ENCODE measurements around the gene PXK. TPM values are rescaled to one million over a fixed set of nuclear protein-coding genes. Genes with fewer than 3 reads are reported as not detected.
"Not testable (repeated sequence)": the region's sequence is repeated elsewhere in the genome, so short reads cannot be mapped to it uniquely, and the experiment has no call there.

PXK gene
- total RNA-seq, 1 experiment from 2014 or later: 353 TPM

DNA sequence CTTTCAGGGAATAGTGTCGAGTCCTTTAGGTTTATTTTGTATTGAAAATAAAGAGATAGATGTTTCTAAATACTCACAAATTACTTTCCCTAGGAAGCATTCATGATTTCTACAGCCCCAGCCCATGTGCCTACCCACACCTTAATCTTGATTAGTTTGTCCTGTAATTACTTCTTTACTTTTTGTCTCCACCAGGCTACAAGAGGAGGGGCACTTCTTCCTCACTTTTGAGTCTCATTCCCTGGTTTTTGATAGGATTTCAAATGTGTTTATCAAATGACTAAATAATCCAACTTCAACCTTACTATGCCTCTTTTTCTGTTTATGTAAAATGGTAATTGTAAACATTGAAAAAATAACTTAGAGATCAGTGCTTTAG is 1.8 kb downstream of the PXK start:
- no peaks in the 10 kb centered on the region for H3K9me2 ChIP-seq (replicated peaks; ENCODE audit: insufficient read depth, low read length)
- no peak overlapping the region for H2AFZ ChIP-seq (ENCODE audit: low read length)
- H3K27me3 ChIP-seq (ENCODE audit: low read length): no peaks in the 10 kb centered on the region
- no peaks in the 10 kb centered on the region for H4K20me1 ChIP-seq (ENCODE audit: insufficient read depth, low read depth, low read length)
- peak overlapping the region; percentile 86 for H3K4me3 ChIP-seq (ENCODE audit: low read length)
- peak overlapping the region; percentile 93 for H3K4me2 ChIP-seq (ENCODE audit: low read depth, low read length, poor library complexity, severe bottlenecking)
- peak overlapping the region; percentile 100 for H3K27ac ChIP-seq (ENCODE audit: low read length)
- peaks cover 77% of the 10 kb centered on the region for H3K4me1 ChIP-seq (ENCODE audit: low read length)
- peaks cover 40% of the 10 kb centered on the region for H3K36me3 ChIP-seq (ENCODE audit: insufficient read depth, low read length)
- peak overlapping the region; percentile 97 for H3K9ac ChIP-seq (ENCODE audit: low read length)
- DNase-seq: peak; percentile 52
- H3K9me3 ChIP-seq (ENCODE audit: low read length): no peaks in the 10 kb centered on the region
- H3K79me2 ChIP-seq (ENCODE audit: low read length): peaks cover 77% of the 10 kb centered on the region

DNA sequence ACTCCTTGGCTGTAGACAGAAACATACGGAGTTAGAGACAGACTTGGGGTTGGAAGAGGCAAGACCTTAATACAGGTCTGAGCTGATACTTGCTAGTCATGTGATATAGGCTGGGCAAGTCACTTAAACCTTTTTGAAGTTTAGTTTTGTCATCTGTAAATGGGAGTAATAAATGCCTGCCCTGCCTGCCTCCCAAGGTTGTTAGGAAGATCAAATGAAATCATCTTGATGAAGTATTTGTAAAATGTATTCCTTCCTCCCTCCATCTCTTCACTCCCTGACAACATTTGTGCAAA is 2.9 kb downstream of the PXK start:
- peak overlapping the region; percentile 97 for H3K9ac ChIP-seq (ENCODE audit: low read length)
- H3K79me2 ChIP-seq (ENCODE audit: low read length): peaks cover 88% of the 10 kb centered on the region
- no peaks in the 10 kb centered on the region for H3K9me3 ChIP-seq (ENCODE audit: low read length)
- peak overlapping the region; percentile 100 for H3K27ac ChIP-seq (ENCODE audit: low read length)
- peak overlapping the region; percentile 93 for H3K4me2 ChIP-seq (ENCODE audit: low read depth, low read length, poor library complexity, severe bottlenecking)
- peak overlapping the region; percentile 86 for H3K4me3 ChIP-seq (ENCODE audit: low read length)
- DNase-seq: no peak
- H3K9me2 ChIP-seq (replicated peaks; ENCODE audit: insufficient read depth, low read length): no peaks in the 10 kb centered on the region
- H3K36me3 ChIP-seq (ENCODE audit: insufficient read depth, low read length): peaks cover 46% of the 10 kb centered on the region
- peaks cover 80% of the 10 kb centered on the region for H3K4me1 ChIP-seq (ENCODE audit: low read length)
- H4K20me1 ChIP-seq (ENCODE audit: insufficient read depth, low read depth, low read length): no peaks in the 10 kb centered on the region
- no peaks in the 10 kb centered on the region for H3K27me3 ChIP-seq (ENCODE audit: low read length)
- H2AFZ ChIP-seq (ENCODE audit: low read length): no peak overlapping the region

DNA sequence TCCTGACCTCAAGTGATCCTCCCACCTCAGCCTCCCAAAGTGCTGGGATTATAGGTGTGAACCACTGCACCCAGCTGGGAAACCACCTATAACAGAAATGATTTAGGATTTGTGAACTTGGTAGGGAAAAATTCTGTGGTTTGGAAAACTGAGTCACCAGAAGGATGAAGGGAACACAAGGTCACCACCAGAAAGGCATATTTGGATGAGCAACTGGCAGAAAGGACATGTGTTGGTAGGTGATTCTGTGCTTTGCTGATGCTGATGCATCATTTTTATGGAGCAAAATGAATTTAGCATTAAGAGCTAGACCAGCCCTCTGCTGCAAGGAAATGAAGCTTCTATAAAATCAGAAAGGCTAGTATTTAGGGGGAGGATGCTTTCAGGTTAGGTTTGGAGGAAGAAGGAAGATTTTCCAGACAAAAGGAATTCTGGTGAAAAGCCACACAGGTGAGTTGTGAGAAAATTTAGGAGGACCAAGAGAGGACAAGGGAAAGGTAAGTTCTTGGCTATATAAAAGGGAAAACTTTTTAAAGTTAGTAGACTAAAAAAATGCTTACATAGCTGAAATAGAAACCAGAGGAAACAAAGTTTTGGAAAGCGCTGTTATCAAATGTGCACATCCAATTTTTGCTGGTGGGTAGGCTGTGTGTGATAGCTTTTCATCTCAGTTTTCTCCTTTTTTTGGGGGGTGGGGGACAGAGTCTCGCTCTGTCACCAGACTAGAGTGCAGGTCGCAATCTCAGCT is 3.6 kb downstream of the PXK start:
- H3K36me3 ChIP-seq (ENCODE audit: insufficient read depth, low read length): peaks cover 51% of the 10 kb centered on the region
- peak overlapping the region; percentile 100 for H3K27ac ChIP-seq (ENCODE audit: low read length)
- no peaks in the 10 kb centered on the region for H4K20me1 ChIP-seq (ENCODE audit: insufficient read depth, low read depth, low read length)
- DNase-seq: no peak
- peak overlapping the region; percentile 42 for H3K9ac ChIP-seq (ENCODE audit: low read length)
- no peaks in the 10 kb centered on the region for H3K27me3 ChIP-seq (ENCODE audit: low read length)
- H3K79me2 ChIP-seq (ENCODE audit: low read length): peaks cover 95% of the 10 kb centered on the region
- no peaks in the 10 kb centered on the region for H3K9me3 ChIP-seq (ENCODE audit: low read length)
- H3K9me2 ChIP-seq (replicated peaks; ENCODE audit: insufficient read depth, low read length): no peaks in the 10 kb centered on the region
- H3K4me3 ChIP-seq (ENCODE audit: low read length): no peak overlapping the region
- peaks cover 80% of the 10 kb centered on the region for H3K4me1 ChIP-seq (ENCODE audit: low read length)
- no peak overlapping the region for H2AFZ ChIP-seq (ENCODE audit: low read length)
- H3K4me2 ChIP-seq (ENCODE audit: low read depth, low read length, poor library complexity, severe bottlenecking): peak overlapping the region; percentile 3

DNA sequence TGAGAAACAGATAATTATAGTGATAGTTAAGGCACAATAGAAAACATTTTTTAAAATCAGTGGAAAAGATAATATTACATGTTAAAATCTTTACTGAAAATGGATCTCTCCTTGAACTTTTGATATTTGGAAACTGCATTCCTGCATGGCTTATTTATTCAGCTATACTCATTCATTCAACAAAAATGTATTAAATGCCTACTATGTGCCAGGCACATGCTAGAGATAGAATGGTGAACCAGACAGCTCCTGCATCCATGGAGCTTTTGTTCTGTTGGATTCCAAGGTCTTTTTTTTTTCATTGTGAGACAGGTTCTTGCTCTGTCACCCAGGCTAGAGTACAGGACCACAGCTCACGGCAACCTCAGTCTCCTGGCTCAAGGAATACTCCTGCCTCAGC is 4.5 kb downstream of the PXK start:
- H3K4me2 ChIP-seq (ENCODE audit: low read depth, low read length, poor library complexity, severe bottlenecking): peak overlapping the region; percentile 61
- no peak overlapping the region for H3K9ac ChIP-seq (ENCODE audit: low read length)
- H3K9me3 ChIP-seq (ENCODE audit: low read length): no peaks in the 10 kb centered on the region
- H2AFZ ChIP-seq (ENCODE audit: low read length): no peak overlapping the region
- H3K79me2 ChIP-seq (ENCODE audit: low read length): peaks cover 97% of the 10 kb centered on the region
- H3K9me2 ChIP-seq (replicated peaks; ENCODE audit: insufficient read depth, low read length): no peaks in the 10 kb centered on the region
- H3K4me3 ChIP-seq (ENCODE audit: low read length): no peak overlapping the region
- H4K20me1 ChIP-seq (ENCODE audit: insufficient read depth, low read depth, low read length): no peaks in the 10 kb centered on the region
- no peak for DNase-seq
- H3K4me1 ChIP-seq (ENCODE audit: low read length): peaks cover 80% of the 10 kb centered on the region
- peaks cover 55% of the 10 kb centered on the region for H3K36me3 ChIP-seq (ENCODE audit: insufficient read depth, low read length)
- H3K27ac ChIP-seq (ENCODE audit: low read length): peak overlapping the region; percentile 100
- no peaks in the 10 kb centered on the region for H3K27me3 ChIP-seq (ENCODE audit: low read length)

DNA sequence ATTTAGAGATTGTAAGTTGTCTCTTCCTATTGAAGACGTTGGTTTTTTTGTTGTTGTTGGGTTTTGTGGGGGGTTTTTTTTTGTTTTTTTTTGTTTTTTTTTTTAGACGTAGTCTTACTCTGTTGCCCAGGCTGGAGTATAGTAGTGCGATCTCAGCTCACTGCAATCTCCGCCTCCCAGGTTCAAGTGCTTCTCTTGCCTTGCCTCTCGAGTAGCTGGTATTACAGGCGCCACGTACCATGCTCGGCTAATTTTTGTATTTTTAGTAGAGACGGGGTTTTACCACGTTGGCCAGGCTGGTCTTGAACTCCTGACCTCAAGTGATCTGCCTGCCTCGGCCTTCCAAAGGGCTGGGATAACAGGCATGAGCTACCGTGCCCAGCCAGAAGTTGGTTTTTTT is 6.5 kb downstream of the PXK start:
- not testable (repeated sequence) for DNase-seq; H3K4me3 ChIP-seq (ENCODE audit: low read length)

DNA sequence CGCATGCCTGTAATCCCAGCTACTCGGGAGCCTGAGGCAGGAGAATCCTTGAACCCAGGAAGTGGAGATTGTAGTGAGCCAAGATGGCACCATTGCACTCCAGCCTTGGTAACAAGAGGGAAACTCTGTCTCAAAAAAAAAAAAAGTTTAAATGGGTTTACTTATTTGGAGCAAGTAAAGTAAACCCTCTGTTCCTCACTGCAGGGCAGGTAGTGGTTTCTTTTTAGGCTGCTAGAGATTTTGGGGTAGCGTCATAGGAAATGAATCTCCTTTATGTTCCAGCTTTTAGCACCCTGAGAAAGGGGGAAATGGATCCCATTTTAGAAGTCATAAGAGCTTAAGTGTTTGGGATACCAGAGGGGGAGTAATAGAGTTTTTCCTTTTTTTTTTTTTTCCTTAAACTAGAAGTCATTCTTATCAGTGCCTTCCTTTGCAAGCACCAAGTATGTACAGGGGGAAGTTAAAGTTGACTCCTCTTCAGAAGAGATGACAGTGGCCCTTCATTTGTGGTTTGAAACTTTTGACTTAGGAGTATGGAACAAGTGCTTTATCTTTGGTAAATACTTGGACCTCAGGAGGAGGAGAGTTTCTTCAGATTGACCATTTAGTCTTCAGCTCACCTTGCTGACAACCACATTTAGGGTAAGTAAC is 8.0 kb downstream of the PXK start:
- Histone ChIP-seq H3K9ac (ENCODE audit: low read length) (peak overlapping the region; percentile 16; the same call in 1 of the 2 replicates), H3K27me3 (ENCODE audit: low read length) (no peaks in the 10 kb centered on the region), H3K9me2 (replicated peaks; ENCODE audit: insufficient read depth, low read length) (no peaks in the 10 kb centered on the region), H2AFZ (ENCODE audit: low read length) (no peak overlapping the region), H4K20me1 (ENCODE audit: insufficient read depth, low read depth, low read length) (no peaks in the 10 kb centered on the region; the same call in 1 of the 2 replicates), H3K4me2 (ENCODE audit: low read depth, low read length, poor library complexity, severe bottlenecking) (peak overlapping the region; percentile 7), H3K79me2 (ENCODE audit: low read length) (peaks cover 97% of the 10 kb centered on the region), H3K27ac (ENCODE audit: low read length) (peak overlapping the region; percentile 100), H3K4me3 (ENCODE audit: low read length) (no peak overlapping the region), H3K4me1 (ENCODE audit: low read length) (peaks cover 95% of the 10 kb centered on the region), H3K36me3 (ENCODE audit: insufficient read depth, low read length) (peaks cover 67% of the 10 kb centered on the region), H3K9me3 (ENCODE audit: low read length) (no peaks in the 10 kb centered on the region)
- DNase-seq: no peak

More for the DNA sequence above, 6.5 kb downstream of the PXK start:
- H3K27me3 ChIP-seq (ENCODE audit: low read length); H4K20me1 ChIP-seq (ENCODE audit: insufficient read depth, low read depth, low read length); H3K9me2 ChIP-seq (replicated peaks; ENCODE audit: insufficient read depth, low read length); H2AFZ ChIP-seq (ENCODE audit: low read length); H3K9me3 ChIP-seq (ENCODE audit: low read length): not testable (repeated sequence)
- H3K9ac ChIP-seq (ENCODE audit: low read length): peak overlapping the region; percentile 29
- H3K4me2 ChIP-seq (ENCODE audit: low read depth, low read length, poor library complexity, severe bottlenecking): peak overlapping the region; percentile 61
- H3K36me3 ChIP-seq (ENCODE audit: insufficient read depth, low read length): peaks cover 65% of the 10 kb centered on the region
- peaks cover 98% of the 10 kb centered on the region for H3K79me2 ChIP-seq (ENCODE audit: low read length)
- peak overlapping the region; percentile 100 for H3K27ac ChIP-seq (ENCODE audit: low read length)
- H3K4me1 ChIP-seq (ENCODE audit: low read length): peaks cover 95% of the 10 kb centered on the region

DNA sequence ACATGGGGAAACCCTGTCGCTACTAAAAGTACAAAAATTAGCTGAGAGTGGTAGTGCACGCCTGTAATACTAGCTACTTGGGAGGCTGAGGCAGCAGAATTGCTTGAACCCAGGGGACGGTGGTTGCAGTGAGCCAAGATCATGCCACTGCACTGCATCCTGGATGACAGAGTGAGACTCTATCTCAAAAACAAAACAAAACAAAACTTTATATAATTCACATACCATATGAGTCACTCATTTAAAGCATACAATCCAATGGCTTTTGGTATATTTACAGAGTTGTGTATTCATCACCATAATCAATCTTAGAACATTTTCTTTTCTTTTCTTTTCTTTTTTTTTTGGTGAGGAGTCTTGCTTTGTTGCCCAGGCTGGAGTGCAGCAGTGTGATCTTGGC is 8.7 kb downstream of the PXK start:
- Histone ChIP-seq H3K9me2 (replicated peaks; ENCODE audit: insufficient read depth, low read length) (no peaks in the 10 kb centered on the region), H3K4me2 (ENCODE audit: low read depth, low read length, poor library complexity, severe bottlenecking) (peak overlapping the region; percentile 7), H3K27me3 (ENCODE audit: low read length) (no peaks in the 10 kb centered on the region), H3K4me1 (ENCODE audit: low read length) (peaks cover 96% of the 10 kb centered on the region), H3K4me3 (ENCODE audit: low read length) (no peak overlapping the region), H3K9me3 (ENCODE audit: low read length) (no peaks in the 10 kb centered on the region), H2AFZ (ENCODE audit: low read length) (no peak overlapping the region), H3K9ac (ENCODE audit: low read length) (0 out of 2 replicates have a peak overlapping the region, but pooled peaks have one; percentile 2), H3K36me3 (ENCODE audit: insufficient read depth, low read length) (peaks cover 64% of the 10 kb centered on the region), H3K79me2 (ENCODE audit: low read length) (peaks cover 97% of the 10 kb centered on the region), H3K27ac (ENCODE audit: low read length) (peak overlapping the region; percentile 100), H4K20me1 (ENCODE audit: insufficient read depth, low read depth, low read length) (no peaks in the 10 kb centered on the region; the same call in 1 of the 2 replicates)
- DNase-seq: no peak

DNA sequence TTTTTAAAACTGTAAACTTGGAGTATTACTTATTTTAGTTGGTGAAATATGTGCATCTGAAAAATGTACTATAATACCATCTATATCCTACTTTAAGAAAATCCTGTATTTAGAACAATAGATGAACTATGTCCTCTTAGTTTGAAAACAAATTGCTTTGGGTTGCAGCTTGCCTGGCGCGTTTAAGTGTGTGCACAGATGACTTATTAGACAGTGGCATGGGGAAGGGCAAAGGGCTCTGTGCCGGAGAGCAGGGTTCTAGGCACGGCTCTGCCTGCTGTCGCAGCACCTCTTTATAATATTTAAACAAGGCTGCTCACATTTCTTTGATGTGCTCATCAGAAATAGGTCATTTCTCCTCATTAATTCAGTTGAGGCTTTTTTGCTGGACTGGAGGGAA is 10.0 kb downstream of the PXK start:
- Histone ChIP-seq H3K4me2 (ENCODE audit: low read depth, low read length, poor library complexity, severe bottlenecking) (peak overlapping the region; percentile 53), H3K4me3 (ENCODE audit: low read length) (no peak overlapping the region), H3K4me1 (ENCODE audit: low read length) (peaks cover 98% of the 10 kb centered on the region), H3K27me3 (ENCODE audit: low read length) (no peaks in the 10 kb centered on the region), H2AFZ (ENCODE audit: low read length) (no peak overlapping the region), H3K27ac (ENCODE audit: low read length) (peak overlapping the region; percentile 100), H3K9me2 (replicated peaks; ENCODE audit: insufficient read depth, low read length) (no peaks in the 10 kb centered on the region), H3K9me3 (ENCODE audit: low read length) (no peaks in the 10 kb centered on the region), H3K36me3 (ENCODE audit: insufficient read depth, low read length) (peaks cover 51% of the 10 kb centered on the region), H3K79me2 (ENCODE audit: low read length) (peaks cover 93% of the 10 kb centered on the region), H3K9ac (ENCODE audit: low read length) (peak overlapping the region; percentile 35; the same call in 1 of the 2 replicates), H4K20me1 (ENCODE audit: insufficient read depth, low read depth, low read length) (no peaks in the 10 kb centered on the region; the same call in 1 of the 2 replicates)
- no peak for DNase-seq

Data from Karpas-422 (cell line).